ENCODE data around the gene MKRN2. TPM values are rescaled to one million over a fixed set of nuclear protein-coding genes. Genes with fewer than 3 reads are reported as not detected.

Gene MKRN2
- total RNA-seq, 4 donors from 2014 or later = 17.6 to 59.5 (median 38.1) TPM

- TF ChIP-seq POLR2A (IDR thresholded peaks at IDR 0.05) (no peak), CTCF (IDR thresholded peaks at IDR 0.05) (no peak)
- intact Hi-C loops (cut with DNase I; ENCODE audit: low total_unique reads) = no loop called here
- Histone ChIP-seq H3K27me3 (no peaks in the 10 kb centered on the region), H3K27ac (no peak overlapping the region), H3K36me3 (no peaks in the 10 kb centered on the region), H3K4me1 (no peaks in the 10 kb centered on the region), H3K9me3 (no peaks in the 10 kb centered on the region), H3K4me3 (no peak overlapping the region)
- DNase-seq = no peak
These were observed 58.4 kb downstream of the MKRN2 start for GRCh38 chr3:12615266-12615665.

GRCh38 chr3:12618426-12618825 lies 61.5 kb downstream of the MKRN2 start:
- TF ChIP-seq POLR2A (IDR thresholded peaks at IDR 0.05) = no peak
- TF ChIP-seq CTCF (IDR thresholded peaks at IDR 0.05) = no peak
- Histone ChIP-seq H3K27ac (no peak overlapping the region), H3K4me3 (no peak overlapping the region), H3K9me3 (no peaks in the 10 kb centered on the region), H3K36me3 (no peaks in the 10 kb centered on the region), H3K4me1 (no peaks in the 10 kb centered on the region), H3K27me3 (no peaks in the 10 kb centered on the region)
- no peak for DNase-seq
- intact Hi-C loops (cut with DNase I; ENCODE audit: low total_unique reads) = no loop called here

DNA sequence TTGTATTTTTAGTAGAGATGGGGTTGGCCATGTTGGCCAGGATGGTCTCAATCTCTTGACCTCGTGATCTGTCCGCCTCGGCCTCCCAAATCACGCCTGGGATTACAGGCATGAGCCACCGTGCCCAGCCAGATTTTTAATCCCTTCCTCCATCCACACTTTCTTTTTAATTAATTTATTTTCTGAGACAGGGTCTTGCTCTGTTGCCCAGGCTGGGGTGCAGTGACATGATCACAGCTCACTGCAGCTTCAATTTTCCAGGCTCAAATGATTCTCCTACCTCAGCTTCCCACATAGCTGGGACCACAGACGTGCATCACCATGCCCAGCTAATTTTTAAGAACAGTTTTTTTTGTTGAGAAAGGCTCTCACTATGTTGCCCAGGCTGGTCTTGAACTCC lies 63.4 kb downstream of the MKRN2 start:
- Histone ChIP-seq H3K36me3 (no peaks in the 10 kb centered on the region), H3K27ac (no peak overlapping the region), H3K4me1 (no peaks in the 10 kb centered on the region), H3K4me3 (no peak overlapping the region), H3K27me3 (no peaks in the 10 kb centered on the region), H3K9me3 (no peaks in the 10 kb centered on the region)
- TF ChIP-seq CTCF (IDR thresholded peaks at IDR 0.05) (no peak), POLR2A (IDR thresholded peaks at IDR 0.05) (no peak)
- intact Hi-C loops (cut with DNase I; ENCODE audit: low total_unique reads) = no loop called here
- no peak for DNase-seq

DNA sequence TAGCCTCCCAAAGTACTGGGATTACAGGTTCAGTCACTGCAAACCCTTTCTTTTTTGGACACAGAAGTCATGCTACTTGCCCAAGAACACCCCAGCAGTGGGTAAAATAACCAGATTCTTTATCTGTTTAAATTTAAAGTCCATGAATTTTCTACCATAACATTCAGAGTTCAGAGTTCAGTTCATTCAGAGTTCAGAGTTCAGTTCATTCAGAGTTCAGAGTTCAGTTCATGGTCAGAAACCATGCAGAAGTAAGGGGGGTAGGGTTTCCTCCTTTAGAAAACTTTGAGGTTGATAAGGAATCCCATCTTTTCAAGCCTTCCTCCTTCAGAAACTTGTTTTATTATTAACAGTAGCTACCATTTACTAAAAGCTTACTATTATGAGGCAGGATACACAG lies 63.8 kb downstream of the MKRN2 start:
- Histone ChIP-seq H3K36me3 (no peaks in the 10 kb centered on the region), H3K4me3 (no peak overlapping the region), H3K4me1 (no peaks in the 10 kb centered on the region), H3K27ac (no peak overlapping the region), H3K9me3 (no peaks in the 10 kb centered on the region), H3K27me3 (no peaks in the 10 kb centered on the region)
- intact Hi-C loops (cut with DNase I; ENCODE audit: low total_unique reads) = no loop called here
- TF ChIP-seq POLR2A (IDR thresholded peaks at IDR 0.05) (no peak), CTCF (IDR thresholded peaks at IDR 0.05) (no peak)
- no peak for DNase-seq

GRCh38 chr3:12622335-12622734 lies 65.4 kb downstream of the MKRN2 start:
- Histone ChIP-seq H3K9me3 (no peaks in the 10 kb centered on the region), H3K27ac (no peak overlapping the region), H3K4me3 (no peak overlapping the region), H3K4me1 (peaks cover 0 to 3% of the 10 kb centered on the region in 2 donors), H3K27me3 (no peaks in the 10 kb centered on the region), H3K36me3 (no peaks in the 10 kb centered on the region)
- no peak for DNase-seq
- TF ChIP-seq POLR2A (IDR thresholded peaks at IDR 0.05) (no peak), CTCF (IDR thresholded peaks at IDR 0.05) (no peak)
- intact Hi-C loops (cut with DNase I; ENCODE audit: low total_unique reads) = no loop called here

Data from uterus (tissue), 4 donors.